ENCODE measurements around the gene FKTN.
"Not testable (repeated sequence)": the region's sequence is repeated elsewhere in the genome, so short reads cannot be mapped to it uniquely, and the experiment has no call there.

Gene FKTN

GRCh38 chr9:105581550-105581949 lies 23.6 kb downstream of the FKTN start:
- H3K4me3 Mint-ChIP-seq; H3K36me3 Mint-ChIP-seq; ATAC-seq; H3K27ac Mint-ChIP-seq; H3K9me3 Mint-ChIP-seq; H3K4me1 Mint-ChIP-seq; DNase-seq (ENCODE audit: low spot score in 2 of 2): not testable (repeated sequence)

GRCh38 chr9:105593145-105593544 lies 35.2 kb downstream of the FKTN start:
- Mint-ChIP-seq H3K9me3 (peaks cover 5% of the 10 kb centered on the region), H3K36me3 (peaks cover 9% of the 10 kb centered on the region), H3K4me3 (no peak overlapping the region)

GRCh38 chr9:105608721-105609598 lies 51.0 kb downstream of the FKTN start:
- no peak for ATAC-seq
- H3K27ac Mint-ChIP-seq = no peak overlapping the region

More at GRCh38 chr9:105593145-105593544, 35.2 kb downstream of the FKTN start:
- Mint-ChIP-seq H3K4me1 (no peaks in the 10 kb centered on the region), H3K27ac (no peak overlapping the region)
- DNase-seq (ENCODE audit: low spot score in 2 of 2) (no peak), ATAC-seq (no peak)

GRCh38 chr9:105621001-105621400 lies 63.1 kb downstream of the FKTN start:
- no peak for ATAC-seq
- DNase-seq (ENCODE audit: low spot score in 2 of 2) = no peak
- Mint-ChIP-seq H3K9me3 (no peaks in the 10 kb centered on the region), H3K36me3 (no peaks in the 10 kb centered on the region), H3K27ac (no peak overlapping the region), H3K4me3 (no peak overlapping the region), H3K4me1 (no peaks in the 10 kb centered on the region)

More at GRCh38 chr9:105608721-105609598, 51.0 kb downstream of the FKTN start:
- no peaks in the 10 kb centered on the region for H3K4me1 Mint-ChIP-seq
- no peaks in the 10 kb centered on the region for H3K9me3 Mint-ChIP-seq
- no peak for DNase-seq (ENCODE audit: low spot score in 2 of 2)
- H3K36me3 Mint-ChIP-seq = peaks cover 13% of the 10 kb centered on the region
- H3K4me3 Mint-ChIP-seq = no peak overlapping the region

GRCh38 chr9:105625088-105625487 lies 67.2 kb downstream of the FKTN start:
- Mint-ChIP-seq H3K4me3 (no peak overlapping the region), H3K36me3 (peaks cover 6% of the 10 kb centered on the region), H3K4me1 (no peaks in the 10 kb centered on the region), H3K27ac (no peak overlapping the region), H3K9me3 (no peaks in the 10 kb centered on the region)
- ATAC-seq (no peak), DNase-seq (ENCODE audit: low spot score in 2 of 2) (no peak)

- DNase-seq (ENCODE audit: low spot score in 2 of 2) (no peak), ATAC-seq (no peak)
- Mint-ChIP-seq H3K9me3 (no peaks in the 10 kb centered on the region), H3K4me3 (no peak overlapping the region), H3K27ac (no peak overlapping the region), H3K4me1 (no peaks in the 10 kb centered on the region), H3K36me3 (peaks cover 6% of the 10 kb centered on the region)
These were observed 74.9 kb downstream of the FKTN start for GRCh38 chr9:105632807-105633206.

GRCh38 chr9:105633411-105633810 lies 75.5 kb downstream of the FKTN start:
- no peaks in the 10 kb centered on the region for H3K4me1 Mint-ChIP-seq
- H3K36me3 Mint-ChIP-seq = peaks cover 6% of the 10 kb centered on the region
- no peak overlapping the region for H3K4me3 Mint-ChIP-seq
- H3K27ac Mint-ChIP-seq = no peak overlapping the region
- ATAC-seq (no peak), DNase-seq (ENCODE audit: low spot score in 2 of 2) (no peak)
- no peaks in the 10 kb centered on the region for H3K9me3 Mint-ChIP-seq

- Mint-ChIP-seq H3K36me3 (no peaks in the 10 kb centered on the region), H3K27ac (no peak overlapping the region), H3K9me3 (no peaks in the 10 kb centered on the region), H3K4me3 (no peak overlapping the region), H3K4me1 (no peaks in the 10 kb centered on the region)
- no peak for DNase-seq (ENCODE audit: low spot score in 2 of 2)
- ATAC-seq = no peak
These were observed 78.4 kb downstream of the FKTN start for GRCh38 chr9:105636331-105636730.

- Mint-ChIP-seq H3K36me3 (no peaks in the 10 kb centered on the region), H3K4me1 (no peaks in the 10 kb centered on the region), H3K9me3 (no peaks in the 10 kb centered on the region), H3K27ac (no peak overlapping the region), H3K4me3 (no peak overlapping the region)
- ATAC-seq = no peak
- DNase-seq (ENCODE audit: low spot score in 2 of 2) = no peak
These were observed 80.0 kb downstream of the FKTN start for GRCh38 chr9:105637787-105638395.

GRCh38 chr9:105639936-105640335 lies 82.0 kb downstream of the FKTN start:
- Mint-ChIP-seq H3K4me1 (no peaks in the 10 kb centered on the region), H3K36me3 (no peaks in the 10 kb centered on the region), H3K4me3 (no peak overlapping the region), H3K9me3 (no peaks in the 10 kb centered on the region), H3K27ac (no peak overlapping the region)
- DNase-seq (ENCODE audit: low spot score in 2 of 2) (no peak), ATAC-seq (no peak)

GRCh38 chr9:105643795-105644194 lies 85.9 kb downstream of the FKTN start:
- Mint-ChIP-seq H3K4me3 (no peak overlapping the region), H3K4me1 (no peaks in the 10 kb centered on the region), H3K9me3 (no peaks in the 10 kb centered on the region), H3K36me3 (no peaks in the 10 kb centered on the region), H3K27ac (no peak overlapping the region)
- no peak for DNase-seq (ENCODE audit: low spot score in 2 of 2)
- ATAC-seq = no peak

- DNase-seq (ENCODE audit: low spot score in 2 of 2) = no peak
- no peak for ATAC-seq
- no peaks in the 10 kb centered on the region for H3K36me3 Mint-ChIP-seq
- H3K4me1 Mint-ChIP-seq = no peaks in the 10 kb centered on the region
- no peak overlapping the region for H3K4me3 Mint-ChIP-seq
- no peaks in the 10 kb centered on the region for H3K9me3 Mint-ChIP-seq
- no peak overlapping the region for H3K27ac Mint-ChIP-seq
These were observed 89.1 kb downstream of the FKTN start for GRCh38 chr9:105646879-105647594.

- Mint-ChIP-seq H3K4me3 (no peak overlapping the region), H3K36me3 (no peaks in the 10 kb centered on the region), H3K4me1 (no peaks in the 10 kb centered on the region), H3K9me3 (no peaks in the 10 kb centered on the region), H3K27ac (no peak overlapping the region)
- ATAC-seq (no peak), DNase-seq (ENCODE audit: low spot score in 2 of 2) (no peak)
These were observed 89.8 kb downstream of the FKTN start for GRCh38 chr9:105647595-105648349.

GRCh38 chr9:105651806-105652205 lies 93.9 kb downstream of the FKTN start:
- no peak overlapping the region for H3K27ac Mint-ChIP-seq
- no peaks in the 10 kb centered on the region for H3K9me3 Mint-ChIP-seq
- H3K4me1 Mint-ChIP-seq = peaks cover 6% of the 10 kb centered on the region
- H3K36me3 Mint-ChIP-seq = no peaks in the 10 kb centered on the region
- ATAC-seq = no peak
- H3K4me3 Mint-ChIP-seq = no peak overlapping the region
- DNase-seq (ENCODE audit: low spot score in 2 of 2) = no peak

Data from stimulated activated effector memory CD8-positive, alpha-beta T cell treated with anti-CD3 and anti-CD28 coated beads, Interleukin-12 subunit alpha, Interleukin-12 subunit beta, amount 100 ng/mL, for 72 hours (primary cell).